ENCODE results near the gene RASSF8. TPM values are rescaled to one million over a fixed set of nuclear protein-coding genes. Genes with fewer than 3 reads are reported as not detected.

The RASSF8 gene
- total RNA-seq, 1 donor from 2014 or later: 74.3 TPM

- Mint-ChIP-seq H3K36me3 (ENCODE audit: unreplicated experiment) (no peaks in the 10 kb centered on the region), H3K4me1 (ENCODE audit: unreplicated experiment) (peaks cover 43% of the 10 kb centered on the region), H3K4me3 (ENCODE audit: unreplicated experiment) (no peak overlapping the region), H3K9me3 (ENCODE audit: unreplicated experiment) (no peaks in the 10 kb centered on the region), H3K27me3 (ENCODE audit: unreplicated experiment) (no peaks in the 10 kb centered on the region), H3K27ac (ENCODE audit: unreplicated experiment) (no peak overlapping the region)
- no peak for TF ChIP-seq CTCF (IDR thresholded peaks at IDR 0.05)
- no peak for DNase-seq (ENCODE audit: extremely low spot score, unreplicated experiment)
Measured at GRCh38 chr12:25976289-25976688, 17.8 kb downstream of the RASSF8 start.

- no peaks in the 10 kb centered on the region for H3K27me3 Mint-ChIP-seq (ENCODE audit: unreplicated experiment)
- H3K4me3 Mint-ChIP-seq (ENCODE audit: unreplicated experiment): no peak overlapping the region
- no peak for DNase-seq (ENCODE audit: extremely low spot score, unreplicated experiment)
- H3K9me3 Mint-ChIP-seq (ENCODE audit: unreplicated experiment): no peaks in the 10 kb centered on the region
- no peak for TF ChIP-seq CTCF (IDR thresholded peaks at IDR 0.05)
- H3K4me1 Mint-ChIP-seq (ENCODE audit: unreplicated experiment): peaks cover 37% of the 10 kb centered on the region
- no peak overlapping the region for H3K27ac Mint-ChIP-seq (ENCODE audit: unreplicated experiment)
- H3K36me3 Mint-ChIP-seq (ENCODE audit: unreplicated experiment): no peaks in the 10 kb centered on the region
Measured at GRCh38 chr12:25977047-25977446, 18.6 kb downstream of the RASSF8 start.

DNA sequence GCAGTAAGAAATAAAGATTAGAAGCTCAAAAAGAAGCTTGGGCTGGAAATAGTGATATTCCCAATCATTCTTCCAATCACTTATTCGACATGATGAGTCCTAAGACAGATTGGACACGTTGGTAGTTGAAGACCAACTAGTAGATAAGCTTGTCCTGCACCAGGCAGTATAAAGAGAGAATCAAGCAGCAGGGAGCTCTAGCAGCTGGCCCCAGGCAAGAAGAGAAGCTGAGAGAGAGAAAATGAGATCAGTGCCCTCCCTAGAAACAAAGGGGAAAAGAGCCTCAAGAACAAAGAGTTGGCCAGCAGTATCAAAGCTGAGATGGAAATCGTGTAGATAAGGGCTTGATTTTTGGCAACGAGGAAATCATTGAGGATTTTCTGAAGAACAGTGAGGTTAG is 20.6 kb downstream of the RASSF8 start:
- DNase-seq (ENCODE audit: extremely low spot score, unreplicated experiment): no peak
- H3K27ac Mint-ChIP-seq (ENCODE audit: unreplicated experiment): no peak overlapping the region
- no peaks in the 10 kb centered on the region for H3K9me3 Mint-ChIP-seq (ENCODE audit: unreplicated experiment)
- H3K4me1 Mint-ChIP-seq (ENCODE audit: unreplicated experiment): peaks cover 32% of the 10 kb centered on the region
- H3K36me3 Mint-ChIP-seq (ENCODE audit: unreplicated experiment): no peaks in the 10 kb centered on the region
- H3K27me3 Mint-ChIP-seq (ENCODE audit: unreplicated experiment): no peaks in the 10 kb centered on the region
- H3K4me3 Mint-ChIP-seq (ENCODE audit: unreplicated experiment): no peak overlapping the region
- no peak for TF ChIP-seq CTCF (IDR thresholded peaks at IDR 0.05)

DNA sequence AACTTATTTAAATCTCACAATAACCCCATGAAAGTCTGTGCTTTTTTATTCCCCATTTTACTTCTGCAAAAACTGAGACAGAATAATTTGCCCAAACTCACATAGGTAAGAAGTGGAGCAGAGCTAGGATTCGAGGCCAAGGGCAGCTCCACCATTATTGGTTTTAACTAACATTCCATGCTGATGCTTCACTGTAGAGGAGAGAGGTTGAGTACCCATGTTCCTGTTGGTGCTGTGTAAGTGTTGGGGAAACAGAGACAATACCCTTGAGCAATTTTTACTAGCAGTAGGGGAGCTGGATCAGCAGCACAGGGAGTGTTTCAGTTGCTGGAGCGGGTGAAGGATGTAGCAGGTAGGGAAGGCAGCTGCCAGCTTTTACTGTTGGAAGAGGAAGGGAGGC is 21.1 kb downstream of the RASSF8 start:
- no peak for DNase-seq (ENCODE audit: extremely low spot score, unreplicated experiment)
- Mint-ChIP-seq H3K27ac (ENCODE audit: unreplicated experiment) (no peak overlapping the region), H3K4me1 (ENCODE audit: unreplicated experiment) (peaks cover 31% of the 10 kb centered on the region), H3K4me3 (ENCODE audit: unreplicated experiment) (no peak overlapping the region), H3K36me3 (ENCODE audit: unreplicated experiment) (no peaks in the 10 kb centered on the region), H3K27me3 (ENCODE audit: unreplicated experiment) (no peaks in the 10 kb centered on the region), H3K9me3 (ENCODE audit: unreplicated experiment) (no peaks in the 10 kb centered on the region)
- no peak for TF ChIP-seq CTCF (IDR thresholded peaks at IDR 0.05)

DNA sequence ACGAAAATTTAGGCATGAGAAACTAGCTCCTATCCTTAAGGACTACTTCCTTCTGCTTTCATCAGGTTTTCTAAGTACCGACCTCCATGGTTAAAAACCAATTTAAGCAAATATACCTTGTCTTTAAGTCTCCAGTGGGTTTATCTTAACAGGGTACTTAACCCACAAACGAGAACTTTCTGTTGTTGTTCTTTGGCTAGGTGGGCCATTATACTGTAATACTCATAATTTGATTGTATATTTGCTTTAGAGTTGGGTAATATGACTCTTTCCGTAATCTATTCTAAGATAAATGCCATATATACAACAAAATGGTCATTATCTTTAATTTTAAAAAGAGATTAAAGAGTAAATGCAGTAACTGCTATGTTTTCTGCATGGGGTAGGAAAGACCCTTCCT is 21.6 kb downstream of the RASSF8 start:
- H3K36me3 Mint-ChIP-seq (ENCODE audit: unreplicated experiment): no peaks in the 10 kb centered on the region
- no peak for DNase-seq (ENCODE audit: extremely low spot score, unreplicated experiment)
- no peaks in the 10 kb centered on the region for H3K9me3 Mint-ChIP-seq (ENCODE audit: unreplicated experiment)
- H3K4me1 Mint-ChIP-seq (ENCODE audit: unreplicated experiment): peaks cover 30% of the 10 kb centered on the region
- no peak for TF ChIP-seq CTCF (IDR thresholded peaks at IDR 0.05)
- no peak overlapping the region for H3K4me3 Mint-ChIP-seq (ENCODE audit: unreplicated experiment)
- H3K27me3 Mint-ChIP-seq (ENCODE audit: unreplicated experiment): no peaks in the 10 kb centered on the region
- no peak overlapping the region for H3K27ac Mint-ChIP-seq (ENCODE audit: unreplicated experiment)
